Activated naive CD4-positive, alpha-beta T cell treated with anti-CD3 and anti-CD28 coated beads, Interleukin-2, amount 50 U/mL, for 16 hours (primary cell): ENCODE measurements around the gene SLC45A1.
"Not testable (repeated sequence)": the region's sequence is repeated elsewhere in the genome, so short reads cannot be mapped to it uniquely, and the experiment has no call there.

ENCODE experiments used
- DNase-seq: peaks from one replicate; pipeline ENCODE4 v3.0.0-alpha.2; 2020

The SLC45A1 gene

DNA sequence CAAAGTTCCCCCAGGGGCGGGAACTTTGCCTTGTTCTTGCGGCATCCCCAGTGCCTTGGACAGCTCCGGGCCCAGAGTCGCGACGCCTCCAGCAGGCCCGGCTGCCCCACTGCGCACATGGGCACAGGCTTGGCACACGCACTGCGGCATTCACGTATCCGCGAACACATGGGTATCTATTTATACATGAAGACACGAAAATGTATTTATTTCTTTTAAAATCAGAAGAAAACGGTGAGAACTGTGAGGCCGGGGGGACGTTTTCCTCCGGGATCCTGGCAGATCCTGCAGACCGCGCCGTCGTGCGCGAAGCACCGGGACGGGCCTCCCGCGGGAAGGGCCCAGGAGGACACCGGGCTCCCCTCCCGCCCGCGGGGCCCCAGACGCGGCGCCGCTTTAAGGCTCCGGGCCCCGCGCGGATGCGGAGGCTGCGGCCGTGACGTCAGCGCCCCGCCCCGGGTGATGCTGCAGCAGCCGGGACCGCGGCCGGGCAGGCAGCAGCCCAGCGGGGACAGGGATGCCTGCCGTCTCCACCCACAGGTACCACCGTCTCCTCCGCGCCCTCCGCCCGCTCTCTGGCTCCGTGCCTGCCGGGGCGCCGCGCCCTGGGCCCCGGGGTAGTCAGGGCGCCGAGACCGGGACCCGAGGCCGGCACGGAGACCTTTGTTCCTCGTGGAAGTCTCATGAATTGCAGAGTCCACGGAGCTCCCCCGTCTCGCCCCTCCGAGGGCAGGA, at the start of gene SLC45A1:
Gene SLC45A1 (plus strand): TSS at position 468 of the 735 bp plus-strand sequence. CDS start 6,216 bp downstream, outside the sequence.
- peak; percentile 84 for DNase-seq

DNA sequence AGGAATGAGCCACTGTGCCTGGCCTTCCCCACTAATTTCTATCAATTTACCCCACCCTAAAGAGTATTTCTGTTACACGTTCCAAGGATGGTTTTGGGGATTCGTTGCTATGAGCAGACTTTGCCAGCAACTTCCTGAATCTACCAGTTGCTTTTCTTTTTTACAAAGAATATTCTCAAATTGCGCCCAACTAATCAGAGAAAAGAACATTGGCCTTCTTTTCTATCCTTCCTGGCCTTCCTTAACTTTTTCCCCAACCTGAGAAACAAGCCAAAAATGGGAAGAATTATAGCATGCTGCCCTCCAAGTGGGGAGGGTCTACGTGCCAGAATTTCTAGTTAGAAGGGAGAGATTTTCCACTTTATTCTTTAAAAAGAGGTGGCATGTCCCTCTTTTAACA, 44.9 kb upstream of the SLC45A1 start:
- DNase-seq: no peak

DNA sequence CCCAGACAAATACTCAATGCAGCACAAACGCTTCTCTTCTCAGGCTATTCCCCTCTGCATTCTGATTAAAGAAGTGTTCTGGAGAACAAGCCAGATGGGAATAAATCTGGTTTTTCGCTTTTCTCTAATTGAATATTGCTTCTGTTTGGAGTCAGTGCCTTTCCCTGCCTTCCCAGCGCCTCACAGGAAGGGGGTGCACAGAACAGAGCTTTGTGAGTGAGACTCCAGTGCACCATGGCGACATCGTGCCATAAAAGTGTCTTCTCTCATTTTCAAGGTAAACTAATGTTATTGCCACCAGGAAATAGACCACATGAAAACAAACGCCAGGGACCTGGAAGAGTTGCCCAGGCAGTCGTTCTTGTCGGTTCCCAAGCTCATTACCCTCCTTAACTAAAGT, 43.6 kb upstream of the SLC45A1 start:
- DNase-seq: no peak

DNA sequence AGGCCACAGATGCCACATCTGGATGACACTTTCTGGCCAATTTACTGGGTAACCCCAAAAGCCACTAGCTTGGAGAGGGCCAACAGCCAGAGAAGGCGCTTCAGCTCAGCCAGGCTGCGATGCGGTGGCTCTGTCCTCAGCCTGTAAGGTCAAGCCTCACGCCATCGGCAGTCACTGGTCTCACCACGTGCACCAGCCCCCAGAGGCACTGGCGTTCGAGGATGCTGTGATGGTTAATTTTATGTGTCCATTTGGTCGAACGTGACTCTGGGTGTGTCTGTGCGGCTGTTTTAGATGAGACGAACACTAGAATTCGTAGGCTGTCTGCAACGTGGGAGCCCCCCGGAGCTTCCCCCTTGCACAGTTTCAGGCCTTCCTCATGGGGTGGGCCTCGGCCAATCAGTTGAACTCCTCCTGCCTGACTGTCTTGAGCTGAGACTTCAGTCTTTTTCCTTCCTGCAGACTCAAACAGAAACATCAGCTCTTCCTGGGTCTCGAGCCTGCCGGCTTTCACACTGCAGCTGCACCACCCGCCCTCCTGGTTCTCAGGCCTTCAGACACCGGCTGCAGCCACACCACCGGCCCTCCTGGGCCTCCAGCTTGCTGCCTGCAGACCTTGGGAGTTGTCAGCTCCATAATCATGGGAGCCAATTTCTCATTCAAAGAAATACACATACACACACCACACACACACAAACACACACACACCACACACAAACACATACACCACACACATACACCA, 41.6 kb upstream of the SLC45A1 start:
- no peak for DNase-seq

DNA sequence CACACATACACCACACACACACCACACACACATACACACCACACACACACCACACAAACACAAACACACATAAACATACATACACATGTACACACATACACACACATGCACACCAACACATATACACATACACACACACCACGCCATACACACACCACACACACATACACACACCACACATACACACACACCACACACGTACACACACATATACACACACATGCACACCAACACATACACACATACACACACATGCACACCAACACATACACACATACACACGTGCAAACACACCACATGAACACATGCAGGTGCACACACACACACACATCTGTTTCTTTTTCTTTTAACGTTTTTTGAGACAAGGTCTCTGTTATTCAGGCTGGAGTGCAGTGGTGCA, 41.0 kb upstream of the SLC45A1 start:
- DNase-seq: no peak

DNA sequence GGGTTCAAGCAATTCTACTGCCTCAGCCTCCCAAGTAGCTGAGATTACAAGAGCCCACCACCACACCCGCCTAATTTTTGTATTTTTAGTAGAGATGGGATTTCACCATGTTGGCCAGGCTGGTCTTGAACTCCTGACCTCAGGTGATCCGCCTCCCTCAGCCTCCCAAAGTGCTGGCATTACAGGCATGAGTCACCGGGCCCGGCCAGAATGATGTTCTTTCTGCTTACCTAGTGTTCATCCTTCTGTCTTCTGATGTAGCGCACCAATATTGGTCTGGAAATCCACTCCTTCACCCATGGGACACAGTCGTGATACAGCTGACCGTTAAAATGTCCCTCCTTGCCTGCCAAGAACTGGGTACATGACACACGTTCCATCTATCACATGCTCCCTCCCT, 39.2 kb upstream of the SLC45A1 start:
- not testable (repeated sequence) for DNase-seq

DNA sequence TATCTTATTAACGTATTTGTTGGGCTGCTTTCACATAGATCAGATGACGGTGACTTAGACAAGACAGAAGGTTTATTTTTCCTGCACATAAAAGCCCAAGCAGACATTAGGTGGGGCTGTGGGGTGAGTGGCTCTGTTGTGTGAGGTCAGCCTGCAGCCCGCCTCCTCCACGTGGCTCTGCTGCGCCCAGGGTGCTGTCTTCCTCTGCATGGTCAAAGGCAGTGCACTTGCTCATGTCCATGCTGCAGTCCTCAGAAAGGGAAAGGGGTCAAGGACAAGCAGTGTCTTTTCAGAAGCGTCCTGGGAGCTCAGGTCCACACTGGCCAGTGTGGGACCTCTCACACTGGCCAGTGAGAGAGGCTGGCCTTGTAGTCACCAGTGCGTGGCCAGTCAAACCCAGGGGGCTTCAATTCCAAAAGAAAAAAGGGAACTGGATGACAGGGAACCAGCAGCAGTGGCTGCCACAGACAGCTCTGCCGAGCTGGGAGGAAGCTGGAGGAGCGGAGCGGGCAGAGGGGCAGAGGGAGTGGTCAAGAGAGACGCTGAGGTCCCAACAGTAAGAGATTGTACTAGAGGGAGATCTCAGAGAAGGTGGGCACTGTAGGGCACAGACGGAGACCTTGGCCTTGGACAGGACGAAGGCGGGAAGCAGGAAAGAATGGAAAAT, 35.9 kb upstream of the SLC45A1 start:
- DNase-seq: no peak

DNA sequence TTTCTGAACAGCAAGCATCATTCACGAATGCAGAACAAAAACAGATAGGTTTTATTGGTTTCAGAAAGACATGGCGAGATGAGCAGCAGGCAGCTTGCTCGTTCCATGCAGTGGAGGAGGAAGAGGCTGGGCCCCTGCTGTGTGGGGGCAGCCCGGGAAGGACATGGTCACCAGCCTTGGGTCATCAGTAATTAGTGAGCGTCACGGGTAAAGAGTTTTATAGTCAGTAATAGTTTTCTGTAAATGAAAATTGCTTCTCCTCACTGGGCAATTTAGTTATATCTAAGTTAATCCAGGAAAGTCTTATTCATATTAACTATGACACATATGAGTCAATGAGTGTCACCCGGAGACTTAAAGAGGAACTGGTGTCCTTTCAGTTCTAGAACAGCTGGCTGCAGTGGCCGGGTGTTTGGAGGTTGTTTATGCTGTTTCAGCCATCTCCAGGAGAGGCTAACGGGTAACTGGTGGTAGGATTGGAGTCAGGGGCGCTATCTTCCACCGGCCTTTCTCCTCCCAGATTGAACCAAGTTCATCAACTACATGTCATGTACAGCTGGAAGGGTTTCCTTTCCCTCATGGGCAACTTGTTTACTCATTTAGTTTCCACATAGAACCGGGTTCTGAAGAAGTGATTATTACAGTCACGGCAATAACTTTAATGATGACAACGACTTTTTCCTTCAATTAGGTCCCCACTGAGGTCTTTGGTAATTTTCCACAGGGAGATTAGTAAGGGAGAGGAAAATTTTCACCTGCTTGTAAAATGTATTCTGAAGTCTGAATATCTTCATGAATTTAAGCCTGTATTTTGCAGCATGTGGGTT, 34.6 kb upstream of the SLC45A1 start:
- DNase-seq: no peak

DNA sequence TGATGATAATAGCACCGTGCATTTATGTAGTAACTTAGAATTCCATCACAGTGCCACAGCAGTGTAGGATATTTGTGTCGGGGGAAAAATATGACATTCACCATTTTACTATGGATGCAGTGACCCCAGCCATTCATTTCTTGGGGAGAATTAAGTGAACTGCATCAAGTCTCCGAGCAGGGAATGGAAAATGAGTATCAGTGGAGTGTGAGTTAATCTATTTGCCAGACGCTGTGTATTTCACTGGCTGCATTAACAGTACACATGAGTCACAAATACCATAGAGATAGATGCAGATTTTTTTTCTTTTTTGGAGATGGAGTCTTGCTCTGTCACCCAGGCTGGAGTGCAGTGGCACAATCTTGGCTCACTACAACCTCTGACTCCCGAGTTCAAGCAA, 33.8 kb upstream of the SLC45A1 start:
- no peak for DNase-seq

DNA sequence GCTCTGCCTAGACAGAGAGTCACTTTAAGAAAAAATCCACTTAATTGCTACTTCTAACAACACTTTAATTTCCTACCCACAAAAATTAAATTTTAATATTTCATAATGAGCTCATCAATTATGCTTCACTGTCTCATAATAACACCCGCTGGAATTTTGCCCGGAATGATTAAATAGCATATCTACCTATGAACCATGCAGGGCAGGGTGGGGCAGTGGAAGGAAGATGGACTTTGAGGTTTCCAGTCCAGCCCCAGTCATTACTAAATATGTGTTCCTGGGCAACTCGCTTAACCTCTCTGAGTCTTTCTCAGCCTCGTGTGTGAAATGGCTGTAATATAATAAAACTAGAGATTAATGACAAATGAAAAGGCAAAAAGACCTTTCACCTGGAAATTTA, 32.8 kb upstream of the SLC45A1 start:
- no peak for DNase-seq

DNA sequence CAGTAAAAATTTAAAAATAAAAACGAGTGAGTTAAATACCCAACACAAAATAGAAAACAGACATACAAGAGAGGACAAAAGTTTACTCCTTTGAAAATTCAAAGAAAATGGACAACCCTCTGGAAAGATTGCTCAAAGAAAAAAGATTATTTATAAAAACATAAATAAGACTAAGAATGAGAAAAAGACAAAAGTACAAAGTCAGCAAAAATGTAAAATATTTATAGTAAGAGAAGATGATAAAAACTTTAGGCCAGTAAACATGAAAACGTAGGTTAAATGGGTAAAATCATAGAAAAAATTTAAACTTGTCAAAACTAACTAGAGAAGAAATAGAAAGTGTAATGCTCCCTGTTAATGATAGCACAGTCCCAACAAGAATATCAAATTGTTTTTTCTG, 31.9 kb upstream of the SLC45A1 start:
- no peak for DNase-seq

DNA sequence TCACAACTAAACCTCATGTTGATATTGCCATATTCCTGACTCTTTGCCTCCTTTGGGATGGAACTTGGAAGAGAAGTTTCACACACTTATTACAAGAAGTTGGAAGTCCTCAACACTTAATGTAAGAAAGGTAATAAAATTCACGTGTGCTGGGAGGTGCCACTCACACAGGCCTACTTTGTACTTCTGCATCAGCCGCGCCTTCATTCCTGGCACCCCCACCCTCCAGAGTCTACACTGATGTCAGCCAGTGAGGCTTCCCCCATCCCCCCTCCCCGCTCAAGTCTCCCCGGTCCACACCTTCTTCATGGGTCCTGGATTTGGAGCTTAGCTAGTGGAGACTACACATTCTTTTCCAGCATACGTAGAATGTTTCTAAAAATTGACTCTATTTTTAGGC, 24.8 kb upstream of the SLC45A1 start:
- DNase-seq: no peak

DNA sequence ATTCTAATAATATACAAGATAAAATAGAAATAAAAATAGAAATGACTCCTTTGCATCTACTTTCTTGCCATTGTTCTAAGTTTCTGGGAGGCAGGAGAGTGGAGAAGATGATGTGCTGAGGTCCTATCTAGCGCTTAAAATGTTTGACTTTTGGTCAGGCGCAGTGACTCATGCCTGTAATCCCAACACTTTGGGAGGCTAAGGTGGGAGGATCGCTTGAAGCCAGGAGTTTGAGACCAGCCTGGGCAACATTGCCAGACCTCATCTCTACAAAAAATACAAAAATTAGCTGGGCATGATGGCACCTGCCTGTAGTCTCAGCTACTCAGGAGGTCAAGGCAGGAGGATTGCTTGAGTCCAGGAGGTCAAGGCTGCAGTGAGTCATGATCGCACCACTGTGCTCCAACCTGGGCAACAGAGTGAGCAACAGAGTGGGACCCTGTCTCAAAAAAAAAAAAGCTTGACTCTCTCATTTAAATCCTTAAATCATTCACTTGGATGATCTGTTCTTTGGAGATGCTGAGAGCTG, 24.2 kb upstream of the SLC45A1 start:
- DNase-seq: no peak

DNA sequence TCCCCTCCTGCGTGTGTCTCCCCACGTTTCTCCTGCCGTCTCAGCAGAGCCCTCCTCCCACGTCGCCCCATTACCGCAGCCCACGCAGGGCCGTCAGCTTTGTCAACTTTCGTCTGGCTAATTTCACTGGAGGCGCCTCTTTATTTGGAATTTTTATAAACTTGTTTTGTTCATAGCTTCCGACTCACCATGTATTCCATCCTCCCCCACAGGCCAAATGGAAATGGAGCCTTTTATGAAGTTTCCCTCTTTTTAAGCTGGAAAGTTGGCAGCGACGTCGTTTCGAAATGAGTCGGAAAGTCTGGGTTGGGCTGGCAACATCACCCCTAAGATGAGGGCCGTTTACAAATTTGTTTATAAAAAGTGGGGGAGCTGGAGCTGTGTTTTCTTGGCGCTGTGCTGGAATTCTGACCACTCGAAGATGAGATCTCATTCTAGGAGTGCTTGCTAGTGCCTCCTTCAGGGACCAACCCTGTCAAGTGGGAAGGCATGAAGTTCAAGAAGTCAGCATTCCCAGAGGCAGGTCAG, 23.7 kb upstream of the SLC45A1 start:
- no peak for DNase-seq

DNA sequence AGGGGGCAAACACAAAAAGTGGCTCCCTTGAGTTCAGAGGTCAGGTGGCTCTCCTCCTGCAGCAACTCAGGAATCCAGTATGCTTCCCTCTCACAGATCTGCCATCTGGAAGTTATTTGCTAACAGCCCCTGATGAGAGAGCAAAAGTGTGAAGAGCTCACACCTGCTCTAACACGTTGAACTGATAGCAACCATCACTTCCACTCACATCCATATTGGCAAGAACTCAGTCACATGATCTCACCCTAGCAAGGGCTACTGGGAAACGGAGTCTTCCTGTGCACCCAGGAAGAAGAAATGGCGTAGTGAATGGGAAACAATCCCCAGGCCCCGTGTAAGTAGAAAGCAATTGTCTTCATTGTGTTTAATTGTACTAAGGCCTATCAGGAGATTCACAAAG, 20.7 kb upstream of the SLC45A1 start:
- DNase-seq: no peak

DNA sequence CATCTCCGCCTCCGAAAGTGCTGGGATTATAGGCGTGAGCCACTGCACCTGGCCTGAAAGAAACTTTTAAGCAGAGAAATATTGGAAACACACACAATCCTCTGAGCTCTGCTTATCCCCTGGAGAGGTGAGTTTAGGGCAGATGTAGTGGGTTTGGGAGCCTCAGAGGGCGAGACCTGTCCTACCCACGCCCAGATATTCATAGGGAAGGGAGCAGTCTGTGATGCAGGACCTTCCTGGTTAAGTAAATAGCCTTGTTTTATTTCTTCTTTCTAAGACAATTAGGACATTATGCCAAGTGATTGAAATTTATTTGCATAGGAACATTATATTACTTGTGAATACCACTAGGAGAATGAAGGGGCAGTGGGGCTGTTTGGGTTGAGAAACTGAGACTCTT, 18.0 kb upstream of the SLC45A1 start:
- DNase-seq: no peak

DNA sequence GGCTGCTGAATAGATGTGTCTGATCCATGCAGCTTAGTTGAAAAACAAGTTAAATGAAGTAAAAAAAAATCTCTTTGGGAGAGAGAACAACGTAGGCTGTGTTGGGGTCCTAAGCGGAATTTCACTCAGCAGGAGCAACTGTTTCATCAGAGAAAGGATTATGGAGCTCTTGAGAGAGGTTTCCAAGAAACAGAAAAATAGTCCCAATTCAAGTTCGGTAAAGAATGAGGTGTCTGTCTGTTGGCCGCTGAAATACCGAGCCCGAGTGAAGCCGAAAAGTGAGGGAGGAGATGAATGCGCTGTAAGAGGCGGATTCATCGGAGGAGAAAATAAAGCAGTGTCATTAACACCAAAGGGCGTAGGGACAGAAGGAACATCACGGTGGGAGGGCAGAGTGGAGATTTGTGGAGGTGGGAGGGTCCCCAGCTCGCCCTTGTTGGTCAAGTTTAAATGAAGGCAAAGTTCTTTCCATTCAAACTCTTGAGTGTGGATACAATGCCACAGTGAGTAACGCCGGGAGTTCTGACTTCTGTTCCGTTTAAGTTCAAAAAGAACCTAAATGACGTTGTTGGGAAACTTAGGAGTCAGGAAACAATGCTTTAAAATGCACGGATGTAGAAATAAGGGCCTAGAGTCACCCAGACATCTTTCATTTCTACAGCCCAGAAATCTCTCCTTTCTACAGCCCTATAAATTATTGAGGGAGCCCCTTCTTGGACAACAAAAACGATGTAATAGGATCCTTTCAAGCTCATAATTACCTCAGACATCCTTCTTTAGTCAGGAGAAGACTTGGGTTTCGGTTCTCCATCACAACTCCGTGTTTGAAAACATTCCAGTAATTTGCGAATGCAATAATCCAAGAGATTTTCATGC, 15.6 kb upstream of the SLC45A1 start:
- DNase-seq: no peak

DNA sequence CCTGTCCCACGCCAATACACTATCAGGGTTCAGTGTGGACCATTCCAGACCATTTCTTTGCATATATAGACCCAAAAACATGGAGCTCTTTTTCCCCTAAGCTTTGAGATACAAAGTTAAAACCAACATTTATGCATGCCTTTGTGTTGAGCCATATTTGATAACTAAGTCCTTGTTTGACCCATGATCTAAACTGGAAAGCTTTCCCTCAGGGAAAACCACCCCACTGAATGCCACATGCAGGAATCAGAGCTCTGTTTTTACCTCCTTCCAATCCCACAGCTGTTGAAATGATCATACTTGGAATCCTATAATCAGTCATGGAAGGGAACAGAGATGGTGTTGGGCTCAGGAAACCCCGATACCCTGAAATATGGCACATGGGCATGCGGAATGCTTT, 14.8 kb upstream of the SLC45A1 start:
- no peak for DNase-seq

DNA sequence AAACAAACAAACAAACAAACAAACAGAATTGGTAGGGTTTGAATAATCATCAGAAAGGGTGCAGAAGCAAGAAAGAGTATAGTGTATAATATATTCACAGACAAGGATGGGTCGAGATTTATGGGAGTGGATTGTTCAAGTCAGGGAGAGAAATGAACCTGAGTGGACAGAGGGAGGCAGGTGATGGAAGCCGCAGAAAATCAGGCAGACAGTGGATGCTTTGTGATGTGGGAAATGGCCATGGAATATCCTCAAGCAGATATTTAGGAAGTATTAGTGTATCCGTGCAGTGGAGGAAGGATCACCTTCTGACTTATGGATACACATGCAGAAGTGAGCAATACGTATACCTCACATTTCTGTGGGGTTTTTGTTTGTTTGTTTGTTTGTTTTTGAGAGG, 14.0 kb upstream of the SLC45A1 start:
- DNase-seq: no peak

DNA sequence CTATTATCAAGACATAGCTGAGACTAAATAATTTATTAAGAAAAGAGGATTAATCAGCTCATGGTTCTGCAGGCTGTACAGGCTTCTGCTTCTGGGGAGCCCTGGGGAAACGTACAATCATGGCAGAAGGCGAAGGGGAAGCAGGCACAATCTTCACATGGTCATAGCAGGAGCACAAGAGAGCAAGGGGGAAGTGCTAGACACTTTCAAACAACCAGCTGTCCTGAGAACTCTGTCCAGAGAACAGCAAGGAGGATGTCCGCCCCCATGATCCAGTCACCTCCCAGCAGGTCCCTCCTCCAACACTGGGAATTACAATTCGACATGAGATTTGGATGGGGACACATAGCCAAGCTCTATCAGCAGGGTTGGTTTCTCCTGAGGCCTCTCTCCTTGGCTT, 10.3 kb upstream of the SLC45A1 start:
- DNase-seq: no peak

DNA sequence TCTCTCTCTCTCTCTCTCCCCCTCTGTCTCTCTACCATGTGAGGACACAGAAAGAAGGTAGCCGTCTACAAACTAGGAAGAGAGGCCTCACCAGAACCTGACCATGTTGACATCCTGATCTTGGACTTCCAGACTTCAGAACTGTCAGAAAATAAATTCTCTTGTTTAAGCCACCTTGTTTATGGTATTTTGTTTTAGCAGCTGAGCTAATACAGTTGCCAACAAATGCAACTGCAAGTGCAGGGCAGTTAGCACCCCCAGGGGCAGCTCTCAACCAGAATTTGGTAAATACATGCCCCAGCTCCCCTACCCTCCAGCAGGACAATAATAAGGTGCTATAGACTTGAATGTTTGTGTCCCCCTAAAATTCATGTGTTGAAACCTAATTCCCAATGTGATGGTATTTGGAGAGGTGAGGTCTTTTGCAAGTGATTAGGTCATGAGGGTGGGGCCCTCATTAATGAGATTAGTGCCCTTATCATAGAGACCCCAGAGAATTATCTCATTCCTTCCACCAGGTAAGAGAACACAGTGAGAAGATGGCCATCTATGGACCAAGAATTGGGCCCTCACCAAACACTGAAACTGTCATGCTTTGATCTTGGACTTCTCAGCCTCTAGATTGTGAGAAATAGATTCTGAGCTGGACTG, 6.7 kb upstream of the SLC45A1 start:
- no peak for DNase-seq
